ENCODE measurements around the gene BANP. TPM values are rescaled to one million over a fixed set of nuclear protein-coding genes. Genes with fewer than 3 reads are reported as not detected.
A peak's percentile ranks its signal among the peaks of the same experiment; 100 is the strongest.
"Not testable (repeated sequence)": the region's sequence is repeated elsewhere in the genome, so short reads cannot be mapped to it uniquely, and the experiment has no call there.

The BANP gene
- total RNA-seq, 1 donor from 2014 or later, result 12.6 TPM

- DNase-seq (peak; percentile 19), ATAC-seq (ENCODE audit: poor library complexity) (no peak)
Observed at GRCh38 chr16:88064889-88065746, 113.9 kb downstream of the BANP start.

GRCh38 chr16:88065747-88066142, 114.5 kb downstream of the BANP start:
- no peak for DNase-seq
- ATAC-seq (ENCODE audit: poor library complexity), result no peak

More at GRCh38 chr16:88064889-88065746, 113.9 kb downstream of the BANP start:
- intact Hi-C loops (cut with DNase I), result no loop called here

GRCh38 chr16:88066234-88066633, 115.0 kb downstream of the BANP start:
- intact Hi-C loops (cut with DNase I), result no loop called here
- DNase-seq (no peak), ATAC-seq (ENCODE audit: poor library complexity) (no peak)

More at GRCh38 chr16:88065747-88066142, 114.5 kb downstream of the BANP start:
- intact Hi-C loops (cut with DNase I), result no loop called here

GRCh38 chr16:88066680-88067529, 115.7 kb downstream of the BANP start:
- DNase-seq, result no peak
- intact Hi-C loops (cut with DNase I), result no loop called here
- no peak for ATAC-seq (ENCODE audit: poor library complexity)

- ATAC-seq (ENCODE audit: poor library complexity) (no peak), DNase-seq (no peak)
- intact Hi-C loops (cut with DNase I), result no loop called here
Observed at GRCh38 chr16:88067530-88068411, 116.5 kb downstream of the BANP start.

GRCh38 chr16:88068476-88069396, 117.5 kb downstream of the BANP start:
- no peak for ATAC-seq (ENCODE audit: poor library complexity)
- DNase-seq, result peak; percentile 27
- intact Hi-C loops (cut with DNase I), result no loop called here

- DNase-seq, result peak; percentile 30
- no peak for ATAC-seq (ENCODE audit: poor library complexity)
- intact Hi-C loops (cut with DNase I), result no loop called here
Observed at GRCh38 chr16:88069397-88070168, 118.3 kb downstream of the BANP start.

GRCh38 chr16:88070341-88070740, 119.1 kb downstream of the BANP start:
- DNase-seq (peak; percentile 24), ATAC-seq (ENCODE audit: poor library complexity) (no peak)
- intact Hi-C loops (cut with DNase I), result no loop called here

GRCh38 chr16:88070989-88071625, 119.9 kb downstream of the BANP start:
- no peak for ATAC-seq (ENCODE audit: poor library complexity)
- DNase-seq, result peak; percentile 33
- intact Hi-C loops (cut with DNase I), result no loop called here

- intact Hi-C loops (cut with DNase I), result no loop called here
- ATAC-seq (ENCODE audit: poor library complexity) (no peak), DNase-seq (peak; percentile 13)
Observed at GRCh38 chr16:88071908-88072307, 120.7 kb downstream of the BANP start.

GRCh38 chr16:88072571-88073001, 121.4 kb downstream of the BANP start:
- intact Hi-C loops (cut with DNase I), result no loop called here
- DNase-seq (peak; percentile 29), ATAC-seq (ENCODE audit: poor library complexity) (no peak)

- DNase-seq (peak; percentile 19), ATAC-seq (ENCODE audit: poor library complexity) (no peak)
- intact Hi-C loops (cut with DNase I), result no loop called here
Observed at GRCh38 chr16:88073201-88073721, 122.0 kb downstream of the BANP start.

- intact Hi-C loops (cut with DNase I), result no loop called here
- DNase-seq, result peak; percentile 13
- ATAC-seq (ENCODE audit: poor library complexity), result no peak
Observed at GRCh38 chr16:88074041-88074440, 122.8 kb downstream of the BANP start.

GRCh38 chr16:88076211-88076931, 125.1 kb downstream of the BANP start:
- intact Hi-C loops (cut with DNase I), result no loop called here
- no peak for ATAC-seq (ENCODE audit: poor library complexity)
- peak; percentile 40 for DNase-seq

- ATAC-seq (ENCODE audit: poor library complexity), result peak; percentile 13
- DNase-seq; intact Hi-C loops (cut with DNase I): not testable (repeated sequence)
Observed at GRCh38 chr16:88076932-88077320, 125.7 kb downstream of the BANP start.

Measured in Right ventricle myocardium superior (tissue), 1 donor.